ENCODE data around the gene ISOC2.
"Not testable (repeated sequence)": the region's sequence is repeated elsewhere in the genome, so short reads cannot be mapped to it uniquely, and the experiment has no call there.

The ISOC2 gene

GRCh38 chr19:55440411-55441105 is 20.9 kb downstream of the ISOC2 start:
- DNase-seq = peak; percentile 58 to 71
- TF ChIP-seq GATA1 (IDR thresholded peaks at IDR 0.05; ENCODE audit: low read depth, low read length) = no peak
- peak; percentile 28 for TF ChIP-seq POLR2A (IDR thresholded peaks at IDR 0.05; ENCODE audit: low read length)

GRCh38 chr19:55439052-55439451 is 22.4 kb downstream of the ISOC2 start:
- TF ChIP-seq GATA1 (IDR thresholded peaks at IDR 0.05; ENCODE audit: low read depth, low read length) = no peak
- no peak for TF ChIP-seq POLR2A (IDR thresholded peaks at IDR 0.05; ENCODE audit: low read length)
- no peak for DNase-seq

DNA sequence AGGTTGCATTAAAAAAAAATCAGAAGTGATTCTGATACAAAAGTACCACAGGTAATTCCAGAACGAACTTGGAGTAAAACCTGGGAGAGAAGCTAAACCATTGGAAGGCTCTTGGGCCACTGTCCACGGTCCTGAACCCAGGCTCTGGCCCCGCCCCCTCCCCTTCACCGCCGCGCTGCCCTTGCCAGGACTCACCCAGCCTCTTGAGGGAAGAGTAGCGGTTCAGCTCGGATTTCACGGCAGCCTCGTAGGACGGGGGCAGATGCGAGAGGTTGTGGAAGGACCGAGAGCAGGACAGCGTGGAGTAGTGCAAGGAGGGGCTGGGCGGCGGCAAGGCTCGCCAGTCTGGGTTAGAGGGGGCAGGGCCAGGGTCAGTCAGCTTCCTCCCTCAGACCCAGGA is 24.0 kb downstream of the ISOC2 start:
- DNase-seq = peak; percentile 70 to 74
- TF ChIP-seq POLR2A (IDR thresholded peaks at IDR 0.05; ENCODE audit: low read length) = no peak
- TF ChIP-seq GATA1 (IDR thresholded peaks at IDR 0.05; ENCODE audit: low read depth, low read length) = no peak

- no peak for TF ChIP-seq GATA1 (IDR thresholded peaks at IDR 0.05; ENCODE audit: low read depth, low read length)
- no peak for TF ChIP-seq POLR2A (IDR thresholded peaks at IDR 0.05; ENCODE audit: low read length)
- DNase-seq = no peak
Measured at GRCh38 chr19:55436847-55437246, 24.6 kb downstream of the ISOC2 start.

DNA sequence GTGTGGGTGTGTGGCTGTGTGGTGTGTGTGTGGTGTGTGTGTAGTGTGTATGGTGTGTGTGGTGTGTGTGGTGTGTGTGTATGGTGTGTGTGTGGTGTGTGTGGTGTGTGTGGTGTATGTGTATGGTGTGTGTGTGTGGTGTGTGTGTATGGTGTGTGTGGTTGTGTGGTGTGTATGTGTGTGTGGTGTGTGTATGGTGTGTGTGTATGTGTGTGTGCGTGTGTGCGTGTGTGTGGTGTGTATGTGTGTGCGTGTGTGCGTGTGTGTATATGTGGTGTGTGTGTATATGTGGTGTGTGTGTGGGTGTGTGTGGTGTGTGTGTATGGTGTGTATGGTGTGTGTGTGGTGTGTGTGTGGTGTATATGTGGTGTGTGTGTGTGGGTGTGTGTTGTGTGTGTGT is 26.4 kb downstream of the ISOC2 start:
- peak in 1 of 2 experiments; percentile 71 for DNase-seq
- no peak for TF ChIP-seq POLR2A (IDR thresholded peaks at IDR 0.05; ENCODE audit: low read length)

GRCh38 chr19:55434356-55434919 is 27.0 kb downstream of the ISOC2 start:
- DNase-seq = peak in 1 of 2 experiments; percentile 56
- no peak for TF ChIP-seq POLR2A (IDR thresholded peaks at IDR 0.05; ENCODE audit: low read length)
- no peak for TF ChIP-seq GATA1 (IDR thresholded peaks at IDR 0.05; ENCODE audit: low read depth, low read length)

- TF ChIP-seq GATA1 (IDR thresholded peaks at IDR 0.05; ENCODE audit: low read depth, low read length) (no peak), POLR2A (IDR thresholded peaks at IDR 0.05; ENCODE audit: low read length) (no peak)
- no peak for DNase-seq
Measured at GRCh38 chr19:55433292-55433691, 28.1 kb downstream of the ISOC2 start.

- TF ChIP-seq POLR2A (IDR thresholded peaks at IDR 0.05; ENCODE audit: low read length) = no peak
- TF ChIP-seq GATA1 (IDR thresholded peaks at IDR 0.05; ENCODE audit: low read depth, low read length) = no peak
Measured at GRCh38 chr19:55432241-55432959, 29.0 kb downstream of the ISOC2 start.

DNA sequence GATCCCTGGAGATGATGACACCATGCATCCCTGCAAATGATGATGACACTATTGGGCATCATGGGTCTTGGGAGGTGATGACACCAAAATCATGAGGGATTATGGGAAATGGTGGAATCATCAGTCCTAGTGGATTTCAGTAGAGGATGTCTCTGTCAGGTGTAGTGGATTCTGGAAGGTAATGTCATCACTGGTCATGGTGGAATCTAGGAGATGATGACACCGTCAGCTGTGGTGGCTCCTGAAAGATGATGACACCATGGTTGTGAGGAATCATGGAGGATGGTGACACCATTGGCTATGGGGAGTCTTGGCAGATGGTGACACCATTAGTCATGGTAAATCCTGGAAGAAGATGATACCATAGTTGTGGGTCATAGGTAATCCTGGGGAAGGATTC is 30.3 kb downstream of the ISOC2 start:
- TF ChIP-seq GATA1 (IDR thresholded peaks at IDR 0.05; ENCODE audit: low read depth, low read length) = no peak
- no peak for TF ChIP-seq POLR2A (IDR thresholded peaks at IDR 0.05; ENCODE audit: low read length)
- DNase-seq = no peak

More at GRCh38 chr19:55432241-55432959, 29.0 kb downstream of the ISOC2 start:
- no peak for DNase-seq

- TF ChIP-seq GATA1 (IDR thresholded peaks at IDR 0.05; ENCODE audit: low read depth, low read length) = no peak
- no peak for DNase-seq
Measured at GRCh38 chr19:55426042-55426441, 35.4 kb downstream of the ISOC2 start.

DNA sequence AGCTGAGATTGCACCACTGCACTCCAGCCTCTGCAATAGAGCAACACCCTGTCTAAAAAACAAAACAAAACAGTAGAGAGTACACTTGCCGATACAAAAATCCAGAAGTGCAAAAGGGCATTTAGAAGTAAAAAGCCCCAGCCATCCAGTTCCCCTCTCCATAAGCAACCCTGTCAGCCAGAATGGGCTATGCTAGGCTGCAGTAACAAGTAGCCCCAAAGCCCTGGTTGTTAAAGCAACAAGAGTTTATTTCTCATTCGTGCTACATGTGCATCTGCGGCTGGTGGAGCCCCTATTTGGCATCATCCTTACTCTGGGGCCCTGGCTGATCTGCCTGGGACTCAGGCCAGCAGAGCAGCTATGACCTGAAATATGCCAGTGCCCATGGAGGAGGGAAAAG is 36.9 kb downstream of the ISOC2 start:
- DNase-seq = no peak
- TF ChIP-seq GATA1 (IDR thresholded peaks at IDR 0.05; ENCODE audit: low read depth, low read length) (no peak), POLR2A (IDR thresholded peaks at IDR 0.05; ENCODE audit: low read length) (no peak)

- DNase-seq = no peak
- TF ChIP-seq GATA1 (IDR thresholded peaks at IDR 0.05; ENCODE audit: low read depth, low read length) = no peak
- TF ChIP-seq POLR2A (IDR thresholded peaks at IDR 0.05; ENCODE audit: low read length) = no peak
Measured at GRCh38 chr19:55423225-55424005, 38.0 kb downstream of the ISOC2 start.

GRCh38 chr19:55421281-55421680 is 40.2 kb downstream of the ISOC2 start:
- DNase-seq = not testable (repeated sequence)

GRCh38 chr19:55419624-55420236 is 41.7 kb downstream of the ISOC2 start:
- no peak for DNase-seq
- no peak for TF ChIP-seq POLR2A (IDR thresholded peaks at IDR 0.05; ENCODE audit: low read length)
- no peak for TF ChIP-seq GATA1 (IDR thresholded peaks at IDR 0.05; ENCODE audit: low read depth, low read length)

All from erythroblast (primary cell).